ENCODE results near the gene MPPED2. TPM values are rescaled to one million over a fixed set of nuclear protein-coding genes. Genes with fewer than 3 reads are reported as not detected.

MPPED2 gene
- total and polyA plus RNA-seq, 2 of the 13 experiments (the other 11 are each of a cell fraction or from before 2014, with no cell fraction given) = not detected

GRCh38 chr11:30585892-30586250 is 282 bp downstream of the MPPED2 start:
- Histone ChIP-seq H3K9me3 (ENCODE audit: low read length) (no peaks in the 10 kb centered on the region), H2AFZ (ENCODE audit: low read length) (no peak overlapping the region), H3K79me2 (ENCODE audit: insufficient read depth, low read length) (no peaks in the 10 kb centered on the region), H3K4me2 (ENCODE audit: low read depth, low read length) (peak overlapping the region; percentile 71), H3K36me3 (replicated peaks in 1 of 2; ENCODE audit: control insufficient read depth in 1 of 2, insufficient read depth in 2 of 2, low read length in 2 of 2) (no peaks in the 10 kb centered on the region), H3K4me1 (ENCODE audit: insufficient read depth, low read length) (peaks cover 4% of the 10 kb centered on the region; the same call in 1 of the 2 replicates), H3K27me3 (ENCODE audit: control insufficient read depth in 1 of 2, insufficient read depth in 2 of 2, low read length in 2 of 2) (peaks cover 9 to 30% of the 10 kb centered on the region in 2 experiments; a peak in 4 of 5 replicates), H3K27ac (ENCODE audit: extremely low read length, insufficient read depth, low read length) (no peak overlapping the region), H3K4me3 (replicated peaks in 1 of 3; ENCODE audit: insufficient read depth in 1 of 3, low read depth in 2 of 3, low read length in 3 of 3) (peak overlapping the region; percentile 48 to 66 (median 52); a peak in 4 of 6 replicates), H3K9ac (ENCODE audit: insufficient read depth, low read depth, low read length) (no peak overlapping the region), H4K20me1 (ENCODE audit: insufficient read depth, low read length) (no peaks in the 10 kb centered on the region)
- ATAC-seq (peak; percentile 78), FAIRE-seq (no peak), DNase-seq (ENCODE audit: low spot score) (no peak)
- no TSS peak for BruUV-seq (replicated peaks)
- POLR2A ChIA-PET = no interaction called here
- intact Hi-C loops (cut with micrococcal nuclease; ENCODE audit: unreplicated experiment) = no loop called here
- in situ Hi-C loops (cut with HindIII; ENCODE audit: extremely low pct_ligation_motif_present, low pct_unique_long_range_greater_than_20kb) = no loop called here
- CTCF ChIA-PET (ENCODE audit: low intra/inter-chr PET ratio, low total read pairs) = no interaction called here
- WGBS (ENCODE audit: low lambda C conversion rate) = 0% methylated on average over 2 of the region's 42 CpGs
- no peak for TF ChIP-seq ZNF614 (CRISPR knock-in tag; IDR thresholded peaks at IDR 0.05; ENCODE audit: borderline replicate concordance)
- TF ChIP-seq ZNF800 (CRISPR knock-in tag; IDR thresholded peaks at IDR 0.05) = no peak

- Histone ChIP-seq H3K4me1 (ENCODE audit: insufficient read depth, low read length) (peaks cover 4% of the 10 kb centered on the region; the same call in 1 of the 2 replicates), H3K9ac (ENCODE audit: insufficient read depth, low read depth, low read length) (no peak overlapping the region), H3K4me2 (ENCODE audit: low read depth, low read length) (peak overlapping the region; percentile 71), H3K4me3 (replicated peaks in 1 of 3; ENCODE audit: insufficient read depth in 1 of 3, low read depth in 2 of 3, low read length in 3 of 3) (peak overlapping the region; percentile 21 to 66 (median 52); a peak in 3 of 6 replicates), H2AFZ (ENCODE audit: low read length) (no peak overlapping the region), H3K27ac (ENCODE audit: extremely low read length, insufficient read depth, low read length) (no peak overlapping the region), H4K20me1 (ENCODE audit: insufficient read depth, low read length) (no peaks in the 10 kb centered on the region), H3K9me3 (ENCODE audit: low read length) (no peaks in the 10 kb centered on the region), H3K36me3 (replicated peaks in 1 of 2; ENCODE audit: control insufficient read depth in 1 of 2, insufficient read depth in 2 of 2, low read length in 2 of 2) (no peaks in the 10 kb centered on the region), H3K27me3 (ENCODE audit: control insufficient read depth in 1 of 2, insufficient read depth in 2 of 2, low read length in 2 of 2) (peaks cover 9 to 30% of the 10 kb centered on the region in 2 experiments; a peak in 4 of 5 replicates), H3K79me2 (ENCODE audit: insufficient read depth, low read length) (no peaks in the 10 kb centered on the region)
- peak; percentile 53 for ATAC-seq
- no peak for DNase-seq (ENCODE audit: low spot score)
- intact Hi-C loops (cut with micrococcal nuclease; ENCODE audit: unreplicated experiment) = no loop called here
- in situ Hi-C loops (cut with HindIII; ENCODE audit: extremely low pct_ligation_motif_present, low pct_unique_long_range_greater_than_20kb) = no loop called here
- BruUV-seq (replicated peaks) = no TSS peak
- WGBS (ENCODE audit: low lambda C conversion rate) = 11% methylated on average over 42 of the region's 74 CpGs
- no peak for FAIRE-seq
- ChIA-PET POLR2A (no interaction called here), CTCF (ENCODE audit: low intra/inter-chr PET ratio, low total read pairs) (no interaction called here)
- no peak for TF ChIP-seq GPN1 (CRISPR knock-in tag; IDR thresholded peaks at IDR 0.05; ENCODE audit: borderline replicate concordance)
- TF ChIP-seq ZSCAN9 (CRISPR knock-in tag; IDR thresholded peaks at IDR 0.05; ENCODE audit: borderline replicate concordance) = no peak
- TF ChIP-seq BCLAF1 (IDR thresholded peaks at IDR 0.05) = no peak
- TF ChIP-seq USF2 (IDR thresholded peaks at IDR 0.05; ENCODE audit: low read depth, low read length) = no peak
- no peak for TF ChIP-seq USF2 (CRISPR knock-in tag; IDR thresholded peaks at IDR 0.05; ENCODE audit: borderline replicate concordance)
- TF ChIP-seq SAP130 (CRISPR knock-in tag; IDR thresholded peaks at IDR 0.05; ENCODE audit: low read depth) = no peak
- no peak for TF ChIP-seq SIX1 (CRISPR knock-in tag; IDR thresholded peaks at IDR 0.05; ENCODE audit: borderline replicate concordance)
- no peak for TF ChIP-seq HDAC6 (IDR thresholded peaks at IDR 0.05; ENCODE audit: low read depth, low read length)
- no peak for TF ChIP-seq ZNF572 (CRISPR knock-in tag; IDR thresholded peaks at IDR 0.05)
Measured at GRCh38 chr11:30585125-30585891, 845 bp downstream of the MPPED2 start.
